ENCODE data around the gene NOL9.

Gene NOL9

GRCh38 chr1:6489383-6489765 lies 64.9 kb downstream of the NOL9 start:
- no peak for DNase-seq
- no peaks in the 10 kb centered on the region for H3K9me3 ChIP-seq (ENCODE audit: control insufficient read depth, low read length)

GRCh38 chr1:6488602-6489382 lies 65.5 kb downstream of the NOL9 start:
- Histone ChIP-seq H2AK5ac (ENCODE audit: low read length, severe bottlenecking) (no peak overlapping the region), H4K8ac (ENCODE audit: low read length) (peak overlapping the region; percentile 7), H2AFZ (ENCODE audit: low read depth, low read length) (no peak overlapping the region), H3K9me3 (ENCODE audit: control insufficient read depth, low read length) (no peaks in the 10 kb centered on the region), H3K23ac (ENCODE audit: low read length in 2 of 2) (no peak overlapping the region), H4K91ac (ENCODE audit: low read length) (peak overlapping the region; percentile 16), H3K4me1 (ENCODE audit: control insufficient read depth, insufficient read depth, low read depth, low read length) (peaks cover 58% of the 10 kb centered on the region), H3K27me3 (ENCODE audit: control insufficient read depth in 1 of 2, insufficient read depth in 1 of 2, low read length in 2 of 2) (peaks cover 0 to 19% of the 10 kb centered on the region in 2 experiments), H3K14ac (ENCODE audit: low read length in 2 of 2) (no peak overlapping the region), H2BK12ac (ENCODE audit: low read length in 2 of 2) (no peak overlapping the region), H2BK5ac (ENCODE audit: low read depth, low read length, poor library complexity, severe bottlenecking) (no peak overlapping the region), H3K18ac (ENCODE audit: low read depth in 1 of 2, low read length in 2 of 2) (no peak overlapping the region), H3K27ac (ENCODE audit: low read length, poor library complexity, severe bottlenecking) (no peak overlapping the region), H3K79me1 (replicated peaks; ENCODE audit: low read length, poor library complexity, severe bottlenecking) (peaks cover 50% of the 10 kb centered on the region), H3K4me3 (ENCODE audit: insufficient read depth in 1 of 2, low read depth in 1 of 2, low read length in 2 of 2) (no peak overlapping the region), H2BK15ac (ENCODE audit: low read depth, poor library complexity, severe bottlenecking) (no peak overlapping the region), H2BK120ac (ENCODE audit: low read depth, low read length) (no peak overlapping the region), H3K9ac (ENCODE audit: low read length) (no peak overlapping the region), H3K36me3 (ENCODE audit: control insufficient read depth in 1 of 2, insufficient read depth in 2 of 2, low read depth in 1 of 2, low read length in 2 of 2) (peaks cover 0 to 24% of the 10 kb centered on the region in 2 experiments), H3K4me2 (ENCODE audit: low read length, poor library complexity, severe bottlenecking) (no peak overlapping the region), H3K4ac (ENCODE audit: low read depth in 1 of 2, low read length in 2 of 2) (peak overlapping the region in 1 of 2 experiments; percentile 73)
- no peak for DNase-seq
- WGBS = 88% methylated on average over 13 of the region's 13 CpGs

More at GRCh38 chr1:6489383-6489765, 64.9 kb downstream of the NOL9 start:
- peak overlapping the region; percentile 99 for H3K4me2 ChIP-seq (ENCODE audit: low read length, poor library complexity, severe bottlenecking)
- H2BK120ac ChIP-seq (ENCODE audit: low read depth, low read length) = no peak overlapping the region
- no peak overlapping the region for H3K23ac ChIP-seq (ENCODE audit: low read length in 2 of 2)
- H2BK12ac ChIP-seq (ENCODE audit: low read length in 2 of 2) = no peak overlapping the region
- H4K8ac ChIP-seq (ENCODE audit: low read length) = no peak overlapping the region
- peak overlapping the region in 1 of 2 experiments; percentile 63 for H3K14ac ChIP-seq (ENCODE audit: low read length in 2 of 2)
- WGBS = 76% methylated on average over 9 of the region's 9 CpGs
- peak overlapping the region; percentile 27 for H2AK5ac ChIP-seq (ENCODE audit: low read length, severe bottlenecking)
- H3K18ac ChIP-seq (ENCODE audit: low read depth in 1 of 2, low read length in 2 of 2) = no peak overlapping the region
- peaks cover 0 to 20% of the 10 kb centered on the region in 2 experiments for H3K36me3 ChIP-seq (ENCODE audit: control insufficient read depth in 1 of 2, insufficient read depth in 2 of 2, low read depth in 1 of 2, low read length in 2 of 2)
- peaks cover 0 to 13% of the 10 kb centered on the region in 2 experiments for H3K27me3 ChIP-seq (ENCODE audit: control insufficient read depth in 1 of 2, insufficient read depth in 1 of 2, low read length in 2 of 2)
- peak overlapping the region in 1 of 2 experiments; percentile 90 for H3K4me3 ChIP-seq (ENCODE audit: insufficient read depth in 1 of 2, low read depth in 1 of 2, low read length in 2 of 2)
- H3K27ac ChIP-seq (ENCODE audit: low read length, poor library complexity, severe bottlenecking) = no peak overlapping the region
- H2BK15ac ChIP-seq (ENCODE audit: low read depth, poor library complexity, severe bottlenecking) = no peak overlapping the region
- H3K4ac ChIP-seq (ENCODE audit: low read depth in 1 of 2, low read length in 2 of 2) = peak overlapping the region in 1 of 2 experiments; percentile 73
- peaks cover 54% of the 10 kb centered on the region for H3K4me1 ChIP-seq (ENCODE audit: control insufficient read depth, insufficient read depth, low read depth, low read length)
- H3K9ac ChIP-seq (ENCODE audit: low read length) = no peak overlapping the region
- H2AFZ ChIP-seq (ENCODE audit: low read depth, low read length) = peak overlapping the region; percentile 2
- H2BK5ac ChIP-seq (ENCODE audit: low read depth, low read length, poor library complexity, severe bottlenecking) = no peak overlapping the region
- H4K91ac ChIP-seq (ENCODE audit: low read length) = no peak overlapping the region
- H3K79me1 ChIP-seq (replicated peaks; ENCODE audit: low read length, poor library complexity, severe bottlenecking) = peaks cover 44% of the 10 kb centered on the region

- Histone ChIP-seq H3K36me3 (ENCODE audit: control insufficient read depth in 1 of 2, insufficient read depth in 2 of 2, low read depth in 1 of 2, low read length in 2 of 2) (peaks cover 0 to 26% of the 10 kb centered on the region in 2 experiments), H3K9ac (ENCODE audit: low read length) (no peak overlapping the region), H3K27ac (ENCODE audit: low read length, poor library complexity, severe bottlenecking) (no peak overlapping the region), H3K27me3 (ENCODE audit: control insufficient read depth in 1 of 2, insufficient read depth in 1 of 2, low read length in 2 of 2) (peaks cover 0 to 21% of the 10 kb centered on the region in 2 experiments), H3K18ac (ENCODE audit: low read depth in 1 of 2, low read length in 2 of 2) (no peak overlapping the region), H3K14ac (ENCODE audit: low read length in 2 of 2) (no peak overlapping the region), H2BK120ac (ENCODE audit: low read depth, low read length) (no peak overlapping the region), H2AK5ac (ENCODE audit: low read length, severe bottlenecking) (no peak overlapping the region), H3K79me1 (replicated peaks; ENCODE audit: low read length, poor library complexity, severe bottlenecking) (peaks cover 53% of the 10 kb centered on the region), H2AFZ (ENCODE audit: low read depth, low read length) (no peak overlapping the region), H3K4ac (ENCODE audit: low read depth in 1 of 2, low read length in 2 of 2) (no peak overlapping the region), H3K4me1 (ENCODE audit: control insufficient read depth, insufficient read depth, low read depth, low read length) (peaks cover 58% of the 10 kb centered on the region), H3K4me2 (ENCODE audit: low read length, poor library complexity, severe bottlenecking) (no peak overlapping the region), H3K23ac (ENCODE audit: low read length in 2 of 2) (no peak overlapping the region), H4K91ac (ENCODE audit: low read length) (no peak overlapping the region), H2BK5ac (ENCODE audit: low read depth, low read length, poor library complexity, severe bottlenecking) (no peak overlapping the region), H3K4me3 (ENCODE audit: insufficient read depth in 1 of 2, low read depth in 1 of 2, low read length in 2 of 2) (no peak overlapping the region), H4K8ac (ENCODE audit: low read length) (peak overlapping the region; percentile 48), H3K9me3 (ENCODE audit: control insufficient read depth, low read length) (no peaks in the 10 kb centered on the region), H2BK15ac (ENCODE audit: low read depth, poor library complexity, severe bottlenecking) (no peak overlapping the region), H2BK12ac (ENCODE audit: low read length in 2 of 2) (no peak overlapping the region)
- WGBS = 95% methylated on average over 14 of the region's 14 CpGs
- no peak for DNase-seq
Measured at GRCh38 chr1:6487804-6488484, 66.4 kb downstream of the NOL9 start.

- 4% methylated on average over 14 of the region's 15 CpGs for WGBS
- Histone ChIP-seq H3K9me3 (ENCODE audit: control insufficient read depth, low read length) (no peaks in the 10 kb centered on the region), H3K79me1 (replicated peaks; ENCODE audit: low read length, poor library complexity, severe bottlenecking) (peaks cover 60% of the 10 kb centered on the region), H2AFZ (ENCODE audit: low read depth, low read length) (no peak overlapping the region), H2AK5ac (ENCODE audit: low read length, severe bottlenecking) (no peak overlapping the region), H4K8ac (ENCODE audit: low read length) (no peak overlapping the region), H2BK15ac (ENCODE audit: low read depth, poor library complexity, severe bottlenecking) (no peak overlapping the region), H3K9ac (ENCODE audit: low read length) (no peak overlapping the region), H3K27ac (ENCODE audit: low read length, poor library complexity, severe bottlenecking) (no peak overlapping the region), H3K4me1 (ENCODE audit: control insufficient read depth, insufficient read depth, low read depth, low read length) (peaks cover 46% of the 10 kb centered on the region), H3K4me2 (ENCODE audit: low read length, poor library complexity, severe bottlenecking) (peak overlapping the region; percentile 89), H2BK5ac (ENCODE audit: low read depth, low read length, poor library complexity, severe bottlenecking) (no peak overlapping the region), H3K36me3 (ENCODE audit: control insufficient read depth in 1 of 2, insufficient read depth in 2 of 2, low read depth in 1 of 2, low read length in 2 of 2) (peaks cover 0 to 29% of the 10 kb centered on the region in 2 experiments), H3K23ac (ENCODE audit: low read length in 2 of 2) (no peak overlapping the region), H3K18ac (ENCODE audit: low read depth in 1 of 2, low read length in 2 of 2) (peak overlapping the region in 1 of 2 experiments; percentile 37), H2BK12ac (ENCODE audit: low read length in 2 of 2) (no peak overlapping the region), H2BK120ac (ENCODE audit: low read depth, low read length) (no peak overlapping the region), H4K91ac (ENCODE audit: low read length) (no peak overlapping the region), H3K4me3 (ENCODE audit: insufficient read depth in 1 of 2, low read depth in 1 of 2, low read length in 2 of 2) (no peak overlapping the region), H3K4ac (ENCODE audit: low read depth in 1 of 2, low read length in 2 of 2) (no peak overlapping the region), H3K27me3 (ENCODE audit: control insufficient read depth in 1 of 2, insufficient read depth in 1 of 2, low read length in 2 of 2) (peaks cover 0 to 24% of the 10 kb centered on the region in 2 experiments), H3K14ac (ENCODE audit: low read length in 2 of 2) (no peak overlapping the region)
- DNase-seq = peak; percentile 82
Measured at GRCh38 chr1:6486433-6487011, 67.8 kb downstream of the NOL9 start.
